Loucy (cell line): ENCODE results near the gene MIEN1.

Experiments
- CTCF ChIP-seq: fragments of 200-600 bp; sonication (generic); conservative IDR thresholded peaks from 2 replicates; pipeline ENCODE4 v1.5.1; 2014; ENCODE audit warnings: mild to moderate bottlenecking, antibody characterized with exemption, low read length
- EZH2phosphoT487 ChIP-seq: fragments of 200-600 bp; IDR thresholded peaks from 2 replicates; pipeline ENCODE4 v1.6.1; 2018; ENCODE audit warnings: antibody characterized with exemption, mild to moderate bottlenecking, moderate library complexity, borderline replicate concordance

DNA sequence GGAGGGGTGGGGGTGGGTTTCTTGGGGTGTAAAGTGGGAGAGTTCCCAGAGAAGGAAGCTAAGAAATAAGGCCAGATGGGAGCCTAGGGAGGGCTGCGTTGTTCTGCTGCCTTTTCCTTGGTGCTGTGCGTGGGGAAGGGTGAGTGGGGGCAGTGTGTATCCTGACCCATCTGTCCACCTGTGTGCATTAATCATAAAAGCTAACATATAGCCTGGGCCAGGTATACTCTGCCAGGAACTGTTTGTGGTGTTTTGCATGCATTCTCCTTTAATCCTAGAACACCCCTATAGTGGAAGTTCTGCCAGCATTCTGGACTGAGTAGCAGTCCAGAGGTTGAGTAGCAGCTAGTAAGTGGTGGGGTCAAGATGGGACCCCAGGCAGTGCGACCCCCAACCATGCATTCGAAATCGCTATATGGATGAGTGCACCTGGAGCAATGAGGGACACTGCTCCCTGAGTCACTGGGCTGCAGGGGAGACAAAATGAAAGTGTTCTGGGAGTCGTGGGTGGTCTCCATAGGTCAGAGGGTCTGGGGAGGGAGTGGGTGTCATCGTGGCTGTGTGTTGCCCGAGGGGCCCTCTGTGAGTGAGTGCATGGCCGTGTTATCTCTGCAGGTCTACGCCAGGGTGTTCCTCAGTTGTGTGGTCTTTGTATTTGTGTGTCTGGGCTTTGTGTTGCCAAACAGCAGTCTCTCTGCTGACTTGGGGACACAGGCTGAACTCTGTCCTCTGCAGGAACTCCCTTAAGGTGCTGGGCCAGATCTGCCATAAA is 29.1 kb downstream of the MIEN1 start:
- TF ChIP-seq CTCF, result no peak
- no peak for TF ChIP-seq EZH2phosphoT487
